Neuronal stem cell (in vitro differentiated cells): ENCODE data around the gene PCYOX1L.
A peak's percentile ranks its signal among the peaks of the same experiment; 100 is the strongest.

Experiments
- DNase-seq: peaks from one replicate; pipeline ENCODE4 v3.0.0-alpha.2; 2013; ENCODE audit warnings: low spot score
- H2AFZ ChIP-seq: one replicate; pipeline ENCODE4 v1.6.1; 2013; ENCODE audit warnings: mild to moderate bottlenecking, low read length, inconsistent platforms
- H2AK5ac ChIP-seq: 2 replicates; pipeline ENCODE4 v1.6.1; 2013; ENCODE audit warnings: low read depth, mild to moderate bottlenecking, inconsistent platforms, low read length, moderate library complexity, mixed read lengths
- H2BK120ac ChIP-seq: 2 replicates; pipeline ENCODE4 v1.6.1; 2013; ENCODE audit warnings: low read depth, mild to moderate bottlenecking, inconsistent platforms, low read length, moderate library complexity, mixed read lengths
- H2BK12ac ChIP-seq: one replicate; pipeline ENCODE4 v1.6.1; 2013; ENCODE audit warnings: low read length, inconsistent platforms
- H2BK15ac ChIP-seq: 2 replicates; pipeline ENCODE4 v1.6.1; 2013; ENCODE audit warnings: mild to moderate bottlenecking, low read length, inconsistent platforms, mixed read lengths
- H2BK5ac ChIP-seq: one replicate; pipeline ENCODE4 v1.6.1; 2013; ENCODE audit warnings: inconsistent platforms, mild to moderate bottlenecking, low read length, moderate library complexity
- H3K14ac ChIP-seq: one replicate; pipeline ENCODE4 v1.6.1; 2013; ENCODE audit warnings: low read length, inconsistent platforms
- H3K18ac ChIP-seq: 2 replicates; pipeline ENCODE4 v1.6.1; 2013; ENCODE audit warnings: low read length, inconsistent platforms
- H3K23ac ChIP-seq: 2 replicates; pipeline ENCODE4 v1.6.1; 2013; ENCODE audit warnings: low read depth, mild to moderate bottlenecking, mixed read lengths, low read length, inconsistent platforms; ENCODE audit not compliant: poor library complexity
- H3K27ac ChIP-seq: replicated peaks from 3 replicates; pipeline ENCODE4 v1.5.1; 2013; ENCODE audit warnings: low read length, inconsistent platforms
- H3K27me3 ChIP-seq, 3 experiments: 2 replicates each; pipeline ENCODE4 v1.6.1; 2013; ENCODE audit warnings: low read length in 3 of 3, mild to moderate bottlenecking in 2 of 3, inconsistent platforms in 1 of 3, low read depth in 1 of 3, mixed read lengths in 1 of 3, moderate library complexity in 1 of 3; ENCODE audit not compliant: control insufficient read depth in 3 of 3, insufficient read depth in 3 of 3
- H3K36me3 ChIP-seq, 2 donors: replicated peaks in 1 of 2; 2 replicates each; pipeline ENCODE4 v1.6.1; 2013; ENCODE audit warnings: low read length in 2 of 2; ENCODE audit not compliant: control insufficient read depth in 2 of 2, insufficient read depth in 2 of 2
- H3K4ac ChIP-seq: 2 replicates; pipeline ENCODE4 v1.6.1; 2013; ENCODE audit warnings: inconsistent platforms, mild to moderate bottlenecking, low read length, moderate library complexity
- H3K4me1 ChIP-seq, 2 donors: 1 replicate in 1 of 2; 2 replicates in 1 of 2; pipeline ENCODE4 v1.6.1; 2013; ENCODE audit warnings: low read length in 2 of 2, low read depth in 1 of 2; ENCODE audit not compliant: control insufficient read depth in 2 of 2, insufficient read depth in 1 of 2
- H3K4me2 ChIP-seq: one replicate; pipeline ENCODE4 v1.6.1; 2013; ENCODE audit warnings: mild to moderate bottlenecking, low read length, inconsistent platforms; ENCODE audit not compliant: insufficient read depth, poor library complexity, severe bottlenecking
- H3K4me3 ChIP-seq, 2 donors: 2 replicates each; pipeline ENCODE4 v1.5.1; 2013; ENCODE audit warnings: low read length in 2 of 2, mild to moderate bottlenecking in 2 of 2, inconsistent platforms in 1 of 2, moderate library complexity in 1 of 2
- H3K79me1 ChIP-seq: one replicate; pipeline ENCODE4 v1.6.1; 2013; ENCODE audit warnings: low read depth, mild to moderate bottlenecking, inconsistent platforms, low read length, moderate library complexity
- H3K9ac ChIP-seq: one replicate; pipeline ENCODE4 v1.6.1; 2013; ENCODE audit warnings: mild to moderate bottlenecking, low read depth, low read length, inconsistent platforms; ENCODE audit not compliant: poor library complexity
- H3K9me3 ChIP-seq, 2 donors: replicated peaks in 1 of 2; 2 replicates each; pipeline versions ENCODE3 to v1.6.1; 2013; ENCODE audit warnings: low read length in 2 of 2, mild to moderate bottlenecking in 2 of 2, inconsistent platforms in 1 of 2, low read depth in 1 of 2, mixed read lengths in 1 of 2, moderate library complexity in 1 of 2; ENCODE audit not compliant: control insufficient read depth in 2 of 2, insufficient read depth in 1 of 2
- H4K8ac ChIP-seq: one replicate; pipeline ENCODE4 v1.6.1; 2013; ENCODE audit warnings: low read depth, mild to moderate bottlenecking, inconsistent platforms, low read length, moderate library complexity
- H4K91ac ChIP-seq: one replicate; pipeline ENCODE4 v1.6.1; 2013; ENCODE audit warnings: low read length, low read depth, mild to moderate bottlenecking, inconsistent platforms; ENCODE audit not compliant: poor library complexity
- WGBS, 2 donors: extraction: QIAGEN DNeasy Blood & Tissue Kit; methylation state at CpG; one replicate each; pipeline ENCODE4 v1.1.7; 2013; ENCODE audit warnings: missing lambda C conversion rate in 2 of 2, mixed read lengths in 1 of 2; ENCODE audit not compliant: insufficient read length in 2 of 2, insufficient replicate concordance in 1 of 2; ENCODE audit errors: extremely low coverage in 2 of 2; 5-methylcytosine and 5-hydroxymethylcytosine counted together

The PCYOX1L gene

DNA sequence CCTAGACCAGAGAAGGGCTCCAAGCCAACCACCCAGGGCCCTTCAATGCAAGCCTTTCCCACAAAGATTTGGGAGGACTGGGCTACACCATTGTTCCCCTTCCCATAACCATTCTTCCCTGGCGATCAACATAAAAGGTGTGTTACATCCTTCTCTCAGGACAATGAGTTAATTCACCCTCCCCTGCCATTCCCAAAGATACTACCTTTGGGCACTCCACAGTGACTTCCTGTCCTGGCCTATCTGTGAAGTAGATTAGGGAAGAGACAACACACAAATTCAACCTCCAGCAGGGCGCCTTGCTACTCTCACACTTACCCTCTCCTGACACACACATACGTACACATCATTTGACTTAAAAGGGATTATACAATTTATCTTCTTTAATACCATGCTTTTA, 44.4 kb downstream of the PCYOX1L start:
- no peak overlapping the region for H3K4ac ChIP-seq
- no peak overlapping the region for H2BK120ac ChIP-seq
- no peak overlapping the region for H2BK12ac ChIP-seq
- H2AK5ac ChIP-seq: no peak overlapping the region
- no peaks in the 10 kb centered on the region for H3K9me3 ChIP-seq
- H4K8ac ChIP-seq: no peak overlapping the region
- H3K4me3 ChIP-seq: no peak overlapping the region
- no peak overlapping the region for H3K18ac ChIP-seq
- H3K4me2 ChIP-seq: no peak overlapping the region
- no peak overlapping the region for H3K9ac ChIP-seq
- WGBS, 2 donors: no CpG with 5 or more reads among the region's 3 CpGs
- no peak for DNase-seq
- H3K23ac ChIP-seq: no peak overlapping the region
- no peak overlapping the region for H4K91ac ChIP-seq
- no peak overlapping the region for H2AFZ ChIP-seq
- H3K79me1 ChIP-seq: no peaks in the 10 kb centered on the region
- H2BK5ac ChIP-seq: no peak overlapping the region
- H3K36me3 ChIP-seq: no peaks in the 10 kb centered on the region
- peaks cover 22 to 26% of the 10 kb centered on the region in 2 donors for H3K4me1 ChIP-seq
- H3K14ac ChIP-seq: no peak overlapping the region
- no peak overlapping the region for H2BK15ac ChIP-seq
- H3K27ac ChIP-seq: no peak overlapping the region
- no peaks in the 10 kb centered on the region for H3K27me3 ChIP-seq

DNA sequence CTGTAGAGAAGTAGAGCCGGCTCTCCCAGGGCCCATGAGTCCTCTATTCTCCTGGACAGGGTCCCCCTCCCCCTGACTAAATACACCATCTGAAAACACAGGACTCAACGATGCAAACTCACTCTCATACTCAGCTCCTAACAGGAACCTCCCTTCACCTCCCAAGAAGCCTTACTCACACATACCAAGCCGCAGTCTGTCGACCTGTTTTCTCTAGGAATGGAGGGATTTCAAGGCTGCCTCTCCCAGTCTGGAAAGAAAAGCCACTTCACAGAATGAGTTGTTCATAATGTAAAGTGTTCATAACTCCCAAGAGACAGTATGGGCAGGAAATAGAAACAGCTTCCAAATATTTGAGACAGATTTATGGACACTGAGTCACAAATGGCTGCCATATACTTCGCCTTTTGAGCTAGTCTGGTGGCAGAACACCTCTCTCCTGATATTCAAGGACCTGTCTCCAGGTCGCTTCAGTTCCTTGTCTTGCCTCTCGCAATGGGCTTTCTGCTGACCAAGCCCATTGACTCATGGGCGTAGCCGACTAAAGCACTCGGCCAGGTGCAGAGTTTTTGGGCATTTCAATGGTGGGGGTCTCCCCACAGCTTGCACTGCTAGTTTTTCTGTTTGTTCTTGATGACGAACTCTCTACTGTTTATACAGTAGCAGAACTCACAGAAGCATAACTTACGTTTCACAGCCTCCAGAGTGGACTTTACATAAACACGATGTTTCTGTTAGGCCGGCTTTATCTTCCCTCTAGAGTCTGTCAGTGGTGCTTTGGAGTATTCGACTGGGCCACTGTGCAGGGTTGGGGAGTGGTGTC, 46.3 kb downstream of the PCYOX1L start:
- no peak overlapping the region for H3K18ac ChIP-seq
- H3K9ac ChIP-seq: no peak overlapping the region
- no peak overlapping the region for H2AFZ ChIP-seq
- H3K4ac ChIP-seq: no peak overlapping the region
- H2BK5ac ChIP-seq: no peak overlapping the region
- H3K4me2 ChIP-seq: no peak overlapping the region
- no peak overlapping the region for H2BK15ac ChIP-seq
- WGBS, 2 donors: no CpG with 5 or more reads among the region's 15 CpGs
- DNase-seq: no peak
- no peak overlapping the region for H3K23ac ChIP-seq
- H3K27ac ChIP-seq: no peak overlapping the region
- peaks cover 22 to 26% of the 10 kb centered on the region in 2 donors for H3K4me1 ChIP-seq
- H3K9me3 ChIP-seq: no peaks in the 10 kb centered on the region
- no peak overlapping the region for H4K91ac ChIP-seq
- H3K27me3 ChIP-seq: no peaks in the 10 kb centered on the region
- no peak overlapping the region for H3K14ac ChIP-seq
- no peak overlapping the region for H2BK120ac ChIP-seq
- no peak overlapping the region for H2AK5ac ChIP-seq
- no peak overlapping the region for H2BK12ac ChIP-seq
- H3K36me3 ChIP-seq: no peaks in the 10 kb centered on the region
- no peak overlapping the region for H3K4me3 ChIP-seq
- H4K8ac ChIP-seq: no peak overlapping the region
- no peaks in the 10 kb centered on the region for H3K79me1 ChIP-seq

- H3K27ac ChIP-seq: no peak overlapping the region
- no peak overlapping the region for H2BK5ac ChIP-seq
- peak overlapping the region; percentile 73 for H2AK5ac ChIP-seq
- no peak overlapping the region for H3K4me2 ChIP-seq
- H3K27me3 ChIP-seq: peaks cover 0 to 2% (median 0%) of the 10 kb centered on the region in 3 experiments
- H2BK15ac ChIP-seq: peak overlapping the region; percentile 22
- DNase-seq: no peak
- no peaks in the 10 kb centered on the region for H3K36me3 ChIP-seq
- H2BK12ac ChIP-seq: no peak overlapping the region
- no peaks in the 10 kb centered on the region for H3K79me1 ChIP-seq
- H3K18ac ChIP-seq: peak overlapping the region; percentile 72
- H3K4me3 ChIP-seq: no peak overlapping the region
- H3K9me3 ChIP-seq: no peaks in the 10 kb centered on the region
- H2BK120ac ChIP-seq: no peak overlapping the region
- no peak overlapping the region for H3K4ac ChIP-seq
- peaks cover 25 to 26% of the 10 kb centered on the region in 2 donors for H3K4me1 ChIP-seq
- no peak overlapping the region for H3K23ac ChIP-seq
- WGBS, 2 donors: no CpG with 5 or more reads among the region's 17 CpGs
- H4K8ac ChIP-seq: peak overlapping the region; percentile 75
- H3K9ac ChIP-seq: no peak overlapping the region
- peak overlapping the region; percentile 84 for H2AFZ ChIP-seq
- H4K91ac ChIP-seq: peak overlapping the region; percentile 77
- no peak overlapping the region for H3K14ac ChIP-seq
Observed at GRCh38 chr5:149404746-149405549, 47.1 kb downstream of the PCYOX1L start.
